ENCODE measurements around the gene DKK3.

DKK3 gene

DNA sequence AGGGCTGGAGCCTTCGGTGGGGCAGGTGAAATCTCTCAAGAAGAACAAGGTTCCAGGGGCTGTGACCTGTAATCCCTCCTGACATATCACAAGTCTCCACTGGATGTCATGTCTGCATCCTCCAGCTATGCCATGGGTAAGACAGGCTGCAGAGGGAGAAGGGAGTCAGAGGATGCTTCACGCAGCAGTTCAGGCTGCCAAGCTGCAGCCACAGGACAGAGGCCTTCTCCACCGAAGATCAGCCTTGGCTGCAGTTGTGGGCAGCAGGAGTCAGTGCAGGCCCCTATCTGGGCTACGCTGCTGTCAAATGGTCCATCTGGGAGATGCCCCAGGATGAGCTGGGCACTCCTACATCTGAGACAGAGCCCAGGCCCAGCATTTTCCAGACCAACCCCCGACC, 25.0 kb downstream of the DKK3 start:
- DNase-seq, result no peak

DNA sequence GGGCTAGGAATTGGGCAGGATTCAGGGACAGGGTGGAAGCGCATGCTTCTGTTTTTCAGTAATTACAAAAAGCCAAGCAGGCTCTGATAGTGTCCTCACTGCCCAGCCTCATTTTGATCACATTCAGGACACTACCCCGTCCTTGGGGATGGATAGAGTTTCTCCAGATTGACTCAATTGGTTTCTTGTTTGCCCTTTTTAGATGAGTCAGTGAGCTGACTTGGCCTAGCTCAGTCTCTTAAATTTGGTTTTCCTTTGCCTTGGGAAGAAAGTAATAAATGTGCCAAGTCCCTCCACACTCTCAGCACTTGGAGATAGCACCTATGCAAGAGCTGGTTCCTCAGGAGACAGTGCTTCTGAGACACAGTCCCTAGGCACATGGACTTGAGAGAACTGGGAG, 25.5 kb downstream of the DKK3 start:
- no peak for DNase-seq

DNA sequence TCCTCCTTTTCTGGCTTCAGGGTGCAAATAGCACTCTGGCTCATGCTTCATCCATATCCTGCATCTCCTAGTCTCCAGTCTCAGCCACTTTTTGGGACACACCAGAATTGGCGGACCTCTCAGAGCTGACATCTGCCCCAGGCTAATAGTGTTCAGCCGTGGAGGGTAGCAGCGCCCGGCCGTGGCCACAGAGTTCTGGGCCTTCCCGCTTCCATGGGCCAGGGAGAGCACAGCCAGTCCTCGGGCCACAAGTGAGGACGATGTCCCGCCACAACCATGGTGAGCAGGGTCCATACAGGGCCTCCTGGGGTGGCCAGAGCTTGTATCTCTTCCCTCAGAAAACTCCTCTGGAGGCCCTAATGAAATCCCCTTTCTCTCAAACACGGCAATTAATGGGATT, 26.0 kb downstream of the DKK3 start:
- DNase-seq, result no peak

DNA sequence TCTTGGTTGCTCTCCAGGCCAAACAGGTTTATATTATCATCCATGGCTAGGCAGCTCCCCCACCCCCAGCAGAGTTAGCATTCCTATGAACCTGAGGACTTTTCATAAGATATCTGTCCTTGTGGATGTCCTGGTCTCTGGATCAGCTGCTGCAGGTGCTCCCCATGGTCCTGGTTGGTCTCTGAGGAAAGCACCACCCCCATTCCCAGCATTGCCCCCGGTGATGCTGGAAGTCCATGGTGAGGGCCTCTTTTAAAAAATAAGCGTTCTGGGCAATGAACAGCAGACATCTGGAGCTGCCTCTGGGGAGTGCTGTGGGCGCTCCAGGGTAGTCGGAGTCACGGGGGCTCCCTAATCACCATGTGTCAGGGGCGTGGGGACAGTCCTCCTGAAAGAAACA, 26.6 kb downstream of the DKK3 start:
- no peak for DNase-seq

DNA sequence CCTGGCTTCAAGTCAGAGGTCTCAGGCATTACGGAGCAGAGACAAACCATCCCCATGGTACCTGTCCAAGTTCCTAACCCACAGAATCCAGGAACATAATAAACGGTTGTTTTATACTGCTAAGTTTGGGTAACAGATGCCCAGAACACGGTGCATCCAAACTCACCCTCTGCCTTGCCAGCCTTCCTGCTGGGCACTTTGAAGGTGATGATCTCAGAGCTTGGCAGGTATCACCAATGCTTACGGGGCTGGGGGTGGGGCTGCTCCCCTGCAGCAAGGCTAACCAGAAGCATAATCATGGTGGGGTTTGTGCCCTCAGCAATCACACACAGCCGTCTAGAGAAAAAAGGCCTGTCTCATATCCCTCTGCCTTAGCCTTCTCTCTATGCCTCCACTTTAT, 27.1 kb downstream of the DKK3 start:
- DNase-seq, result peak in 6 of 58 donors; percentile 16 to 60 (median 36)

DNA sequence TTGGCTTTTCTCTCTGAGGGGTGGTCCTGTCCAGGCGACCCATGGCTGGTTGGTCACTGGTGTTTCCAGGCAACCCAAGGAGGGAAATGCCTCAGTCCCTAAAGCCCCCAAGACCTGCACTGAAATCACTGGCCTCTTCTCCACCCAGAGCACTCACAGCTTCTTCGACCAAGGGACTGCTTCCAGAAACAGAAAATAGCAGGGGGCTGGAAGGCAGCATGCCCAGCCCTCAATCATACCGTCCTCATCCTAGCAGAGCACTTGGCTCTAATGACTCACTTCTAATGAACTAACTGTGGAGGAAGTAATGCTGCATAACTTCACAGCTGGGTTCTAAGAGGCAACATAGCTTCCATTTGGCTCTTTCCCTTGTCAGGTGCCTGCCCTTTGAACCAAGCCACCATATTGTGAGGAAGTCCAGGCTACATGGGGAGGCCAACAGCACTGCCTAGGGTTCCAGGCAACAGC, 27.6 kb downstream of the DKK3 start:
- no peak for DNase-seq

DNA sequence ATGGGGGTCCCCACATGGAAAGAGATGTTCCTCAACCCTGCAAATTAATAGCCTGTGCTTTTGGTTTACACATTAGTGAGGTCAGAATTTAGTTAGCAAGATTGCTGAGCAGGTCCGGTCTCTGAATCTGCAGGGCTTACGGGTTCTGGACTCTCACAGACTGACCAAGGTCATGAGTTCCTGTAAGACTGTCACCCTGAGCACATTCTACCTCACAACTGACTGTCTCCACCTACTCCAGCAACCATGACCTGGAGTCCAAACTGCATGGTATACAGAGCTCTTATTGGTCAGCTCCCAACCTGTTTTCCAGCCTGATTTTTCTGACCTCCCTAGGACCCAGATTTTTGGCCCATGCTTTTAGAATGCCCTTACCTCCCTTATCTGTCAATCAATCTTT, 28.2 kb downstream of the DKK3 start:
- no peak for DNase-seq

DNA sequence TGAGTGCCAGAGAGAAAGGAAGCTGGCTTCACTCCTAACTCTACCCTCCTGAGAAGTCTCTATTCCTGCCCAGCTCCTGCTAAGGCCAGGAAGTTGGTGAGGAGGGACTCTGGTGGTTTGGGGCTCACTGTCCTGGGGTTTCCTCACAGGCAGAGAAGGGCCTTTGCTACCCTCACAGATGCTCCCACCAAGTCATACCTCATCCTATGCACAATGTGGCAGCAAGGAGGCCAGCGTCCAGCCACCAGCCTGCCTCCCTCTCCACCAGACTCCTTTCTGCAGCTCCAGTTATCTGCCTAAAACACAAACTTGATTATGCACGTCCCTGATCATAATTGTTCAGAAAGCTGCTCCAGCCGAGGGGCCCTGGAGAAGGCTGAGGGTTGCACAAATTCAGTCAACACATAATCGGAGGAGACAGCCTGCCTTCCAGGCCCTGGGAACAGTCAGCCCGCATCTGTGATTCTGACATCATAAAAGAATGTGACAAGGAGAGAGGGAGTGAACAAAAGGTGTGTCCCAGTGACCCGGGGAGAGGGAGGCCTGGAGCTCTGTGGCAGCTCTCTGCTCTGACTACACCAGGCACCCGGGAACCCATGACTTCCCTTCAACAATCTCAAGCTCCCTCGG, 28.8 kb downstream of the DKK3 start:
- no peak for DNase-seq

DNA sequence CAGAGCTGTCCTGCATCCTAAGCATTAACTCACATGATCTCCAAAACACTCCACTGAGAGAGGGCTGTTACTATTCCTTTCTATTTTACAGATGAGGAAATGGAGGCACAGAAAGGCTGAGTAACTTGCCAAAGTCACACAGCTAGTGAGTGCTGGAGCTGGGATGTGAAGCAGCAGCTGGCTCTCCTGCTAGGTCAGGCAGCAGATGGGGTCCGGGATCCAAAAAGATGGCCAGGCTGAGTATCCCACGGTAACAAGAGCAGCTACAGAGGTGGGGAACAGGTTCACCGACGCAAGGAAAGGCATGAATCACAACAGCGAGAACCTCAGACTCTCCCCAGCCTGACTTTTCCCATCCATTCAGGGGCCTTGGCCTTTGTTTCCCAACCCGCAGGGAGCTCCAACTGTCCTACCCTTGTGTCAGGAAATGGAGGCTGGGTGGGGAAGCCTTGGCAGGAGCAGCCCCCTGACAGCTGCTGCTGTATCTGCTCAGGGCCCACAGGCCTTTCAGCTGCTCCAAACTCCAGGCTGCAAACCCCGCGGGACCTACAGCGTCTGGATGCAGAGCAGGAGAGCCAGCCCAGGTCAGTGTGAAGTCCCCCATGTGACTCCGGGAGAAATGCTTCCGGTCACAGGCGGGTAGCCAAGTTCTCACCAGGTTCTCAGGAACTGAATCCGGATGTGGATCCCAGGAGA, 29.5 kb downstream of the DKK3 start:
- peak in 2 of 58 donors; percentile 15 to 36 for DNase-seq

DNA sequence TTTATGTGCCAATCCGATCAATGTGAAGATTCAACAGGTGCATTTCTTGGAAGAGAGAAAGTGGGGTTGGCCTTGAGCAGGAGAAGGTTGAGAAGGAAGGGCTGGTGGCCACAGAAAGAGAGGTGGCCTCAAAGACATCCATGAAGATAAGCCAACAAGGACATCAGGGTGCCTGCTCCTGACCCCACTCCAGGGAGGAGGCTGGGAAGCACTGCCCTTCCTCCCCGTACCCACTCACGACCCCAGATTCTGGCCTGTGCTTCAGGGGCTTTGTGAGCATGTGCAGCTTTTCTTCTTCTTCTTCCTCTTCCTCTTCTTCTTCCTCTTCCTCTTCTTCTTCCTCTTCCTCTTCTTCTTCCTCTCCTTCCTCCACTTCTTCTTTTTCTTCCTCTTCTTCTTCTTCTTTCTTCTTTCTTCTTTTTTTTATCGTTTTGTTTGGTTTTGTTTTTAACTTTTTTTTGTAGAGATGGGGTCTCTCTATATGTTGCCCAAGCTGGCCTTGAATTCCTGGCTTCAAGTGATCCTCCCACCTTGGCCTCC, 30.3 kb downstream of the DKK3 start:
- DNase-seq, result no peak

DNA sequence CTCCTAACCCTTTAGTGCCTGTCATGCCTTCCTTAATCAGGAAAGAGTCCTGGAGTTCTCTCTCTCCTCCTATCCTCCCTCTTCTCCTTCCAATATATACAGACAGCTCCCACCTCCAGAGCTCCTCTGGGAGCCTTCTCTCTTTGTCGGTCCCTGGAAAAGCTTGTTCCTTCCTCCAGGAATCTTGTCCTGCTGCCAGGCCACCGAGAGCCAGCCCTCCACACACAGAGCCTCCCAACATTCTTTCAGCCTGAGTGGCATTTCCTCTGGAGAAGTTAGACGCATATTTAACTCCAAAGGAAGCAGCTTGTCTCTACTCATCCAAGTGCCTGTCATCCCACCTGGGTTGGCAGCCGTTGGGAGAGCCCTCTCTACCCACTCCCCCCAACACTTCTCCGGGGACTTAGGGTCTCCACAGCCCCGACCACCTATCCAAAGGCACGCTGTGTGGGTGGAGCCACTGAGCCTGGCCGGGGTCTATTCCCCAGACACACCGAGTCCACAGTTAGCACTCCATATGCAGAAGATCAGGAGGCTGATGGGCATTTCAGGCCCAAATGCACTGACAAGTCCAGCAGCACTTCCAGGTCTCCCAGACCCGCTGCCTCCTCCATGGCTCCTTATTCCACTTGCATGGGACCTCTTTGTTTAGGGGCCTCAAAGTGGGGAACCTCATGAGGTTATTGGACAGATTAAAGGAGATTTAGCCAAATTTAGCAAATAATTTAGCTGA, 31.1 kb downstream of the DKK3 start:
- DNase-seq, result peak in 20 of 58 donors; percentile 21 to 71 (median 42)

DNA sequence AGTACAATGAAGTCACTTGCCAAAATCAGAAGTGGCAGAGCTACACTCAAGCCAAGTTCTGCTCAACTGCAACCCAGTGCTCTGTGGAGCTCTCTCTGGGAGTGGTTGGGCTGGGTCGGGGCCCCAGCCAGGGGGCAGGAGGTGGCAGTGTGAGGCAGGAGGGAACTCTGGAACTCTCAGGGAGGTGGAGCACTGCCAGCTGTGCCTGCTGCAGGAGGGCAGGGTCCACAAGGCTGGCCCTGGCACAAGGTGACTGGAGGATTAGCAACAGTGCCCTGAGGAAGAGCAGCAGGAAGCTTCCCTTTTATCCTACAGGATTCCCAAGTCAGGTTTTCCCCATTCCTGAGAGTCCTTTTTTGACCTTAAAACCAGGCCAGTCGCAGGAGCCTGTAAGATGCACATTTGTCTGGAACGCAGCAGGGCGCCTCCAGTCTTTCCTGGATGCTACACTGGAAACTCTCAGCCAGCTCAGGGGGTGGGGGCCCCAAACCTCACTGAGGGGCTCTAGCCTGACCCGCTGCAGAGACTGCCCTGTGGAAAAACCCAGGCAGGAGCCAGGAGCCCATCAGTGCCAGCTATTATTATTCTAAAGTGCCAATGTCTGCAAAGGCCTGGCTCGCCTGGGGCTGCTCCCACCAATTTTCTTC, 31.8 kb downstream of the DKK3 start:
- peak in 17 of 58 donors; percentile 25 to 71 (median 43) for DNase-seq

DNA sequence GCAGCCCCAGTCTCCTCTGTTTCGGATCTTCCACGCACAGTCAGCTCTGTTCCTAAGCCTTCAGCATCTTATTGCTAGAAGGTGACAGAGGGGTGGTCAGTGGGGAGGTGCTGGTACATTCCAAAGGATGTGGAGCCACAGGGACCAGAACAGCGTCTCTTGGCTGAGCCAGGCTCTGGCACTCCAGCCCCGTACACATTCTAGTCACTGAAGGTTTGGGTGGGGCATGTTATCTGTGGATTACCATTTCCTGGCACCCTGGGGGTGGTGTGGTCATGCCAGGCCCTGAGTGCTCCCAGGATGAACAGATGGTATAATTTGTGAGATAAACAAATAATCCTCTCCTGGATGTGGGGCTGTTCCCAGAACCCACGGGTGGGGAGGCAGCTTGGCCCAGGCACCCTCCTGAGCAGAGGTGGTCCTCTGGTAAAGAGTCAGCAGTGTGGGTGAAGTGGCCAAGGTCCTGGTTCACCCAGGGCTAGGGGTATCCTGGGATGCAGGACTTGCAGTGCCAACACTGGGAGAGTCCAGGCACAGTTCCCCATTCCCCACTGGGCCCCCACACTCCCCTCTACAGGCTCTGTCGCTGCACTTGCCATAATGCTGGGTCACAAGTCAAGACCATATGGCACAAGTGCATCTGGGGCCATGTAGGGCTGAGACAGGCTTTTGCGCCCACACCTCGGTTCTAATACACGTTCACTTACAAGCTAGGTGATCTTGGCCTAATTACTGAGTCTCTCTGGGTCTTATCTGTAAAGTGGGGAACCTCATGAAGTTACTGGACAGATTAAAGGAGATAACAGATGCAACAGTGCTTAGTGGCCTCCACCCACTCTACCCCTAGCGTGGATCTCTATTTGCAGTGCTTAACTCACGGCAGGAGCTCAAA, 33.0 kb downstream of the DKK3 start:
- DNase-seq, result no peak

DNA sequence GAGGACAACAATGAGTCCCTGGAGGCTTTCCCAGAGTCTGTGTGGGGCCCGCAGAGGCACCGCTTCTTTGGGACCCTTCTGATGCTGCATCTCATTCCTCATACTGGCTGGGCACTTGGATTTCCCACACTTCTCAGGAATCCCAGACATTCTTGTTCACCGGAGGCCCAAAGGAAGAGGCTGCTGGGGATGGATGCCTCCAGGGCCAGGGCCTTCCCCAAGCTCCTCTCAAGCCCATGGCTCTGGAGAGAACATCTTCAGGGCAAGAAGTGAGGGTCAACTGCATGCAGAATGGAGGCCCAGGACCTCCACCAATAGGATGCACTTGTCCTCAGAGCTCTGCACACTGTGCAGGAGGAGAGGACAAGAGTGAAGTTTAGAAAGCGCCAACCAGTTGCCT, 34.6 kb downstream of the DKK3 start:
- no peak for DNase-seq

DNA sequence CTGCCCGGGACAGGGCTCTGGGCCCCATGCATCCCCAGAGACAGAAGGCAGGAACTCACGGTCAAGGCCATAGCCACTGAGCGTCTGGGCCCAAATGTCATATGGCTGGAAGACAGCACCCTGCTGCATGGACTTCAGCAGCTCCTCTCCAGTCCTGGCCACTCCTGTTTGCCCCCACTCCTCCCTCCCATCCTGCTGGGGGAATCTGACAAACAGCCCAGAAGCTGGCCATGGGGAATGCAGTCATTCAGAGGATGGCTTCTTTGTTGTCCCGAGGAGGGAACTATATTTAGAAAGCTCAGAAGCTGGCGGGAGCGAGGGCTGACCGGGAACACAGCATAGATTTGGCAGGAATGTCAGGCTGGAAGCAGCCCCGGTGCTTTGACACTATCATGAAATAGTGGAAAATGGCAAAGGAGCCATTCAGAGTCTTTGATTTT, 35.0 kb downstream of the DKK3 start:
- DNase-seq, result peak in 53 of 58 donors; percentile 33 to 93 (median 75)

DNA sequence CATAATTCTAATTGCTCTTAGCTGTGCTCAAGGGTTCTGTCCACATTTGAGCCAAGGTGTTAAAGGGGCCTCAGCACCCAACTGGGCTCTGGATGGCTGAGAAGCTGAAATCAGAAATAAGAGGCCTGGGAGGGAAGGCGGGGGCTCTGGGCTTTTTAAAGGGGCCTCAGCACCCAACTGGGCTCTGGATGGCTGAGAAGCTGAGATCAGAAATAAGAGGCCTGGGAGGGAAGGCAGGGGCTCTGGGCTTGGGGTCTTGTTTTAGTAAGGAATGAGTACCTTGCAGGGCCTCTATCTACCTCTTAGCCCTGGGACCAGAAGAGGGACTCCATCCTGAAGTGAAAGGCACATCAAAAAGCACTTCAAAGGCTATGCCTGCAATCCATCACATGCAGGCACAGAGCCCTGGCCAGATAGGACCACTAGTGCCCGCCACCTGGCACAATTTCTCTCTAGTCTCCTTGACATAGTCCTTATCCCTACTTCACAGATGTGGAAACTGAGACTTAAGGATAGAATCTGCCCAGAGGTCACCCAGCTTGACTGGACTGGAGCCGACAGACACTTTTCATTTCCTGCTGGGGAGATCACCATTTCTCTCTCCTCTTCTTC, 35.6 kb downstream of the DKK3 start:
- no peak for DNase-seq

DNA sequence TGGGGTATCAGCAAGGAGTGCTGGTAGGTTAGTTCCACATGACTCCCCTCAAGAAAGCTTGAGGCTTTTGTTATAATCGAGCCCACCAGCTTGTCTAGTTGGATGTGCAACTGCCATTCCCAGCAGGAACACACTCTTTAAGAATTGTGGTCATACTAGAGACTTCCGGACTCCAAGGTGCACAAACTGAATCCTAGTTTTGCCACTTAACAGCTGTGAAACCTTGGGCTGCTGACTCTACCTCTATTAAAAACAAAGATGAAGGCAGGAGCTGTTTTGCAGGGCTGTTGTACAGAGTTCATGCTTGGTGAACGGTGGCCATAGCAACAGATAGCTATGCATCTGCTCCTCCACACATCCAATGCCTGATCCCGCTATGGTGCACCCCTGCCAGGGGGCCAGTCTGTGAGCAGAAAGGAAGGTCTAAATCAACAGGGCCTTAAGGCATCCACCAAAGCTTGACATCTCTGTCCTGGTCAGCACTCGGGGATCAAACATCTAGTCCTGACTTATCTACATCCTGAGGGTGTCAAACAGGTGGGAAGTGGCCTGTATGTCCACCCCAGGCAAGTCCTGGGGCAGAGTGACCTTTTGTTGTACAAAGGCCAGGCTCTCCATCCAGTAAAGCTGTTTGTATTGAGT, 36.4 kb downstream of the DKK3 start:
- no peak for DNase-seq

DNA sequence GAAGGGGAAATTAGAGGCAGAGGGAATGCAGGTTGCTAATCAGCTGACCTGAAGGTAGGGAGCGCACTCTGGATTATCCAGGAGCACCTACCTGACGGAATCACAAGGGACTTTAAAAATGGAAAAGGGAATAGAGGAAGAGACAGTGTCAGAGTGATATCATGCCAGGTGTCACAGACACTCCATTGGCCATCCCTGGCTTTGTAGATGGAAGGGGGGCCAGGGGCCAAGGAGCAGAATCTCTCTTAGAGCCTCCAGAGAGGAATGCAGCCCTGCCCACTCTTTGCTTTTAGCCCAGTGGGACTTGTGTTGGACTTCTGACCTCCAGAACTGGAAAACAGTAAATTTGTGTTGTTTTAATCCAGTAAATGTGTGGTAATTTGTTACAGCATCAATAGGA, 37.9 kb downstream of the DKK3 start:
- DNase-seq, result no peak
